B cell (primary cell): ENCODE measurements around the gene RRBP1. TPM values are rescaled to one million over a fixed set of nuclear protein-coding genes. Genes with fewer than 3 reads are reported as not detected.

Experiments used
- ATAC-seq: fragments of 200-7000 bp; cut with Tn5 transposase; one replicate; pipeline ENCODE4 v1.10.0; 2021; ENCODE audit warnings: low read depth, mild to moderate bottlenecking, moderate number of reproducible peaks, moderate library complexity
- CTCF ChIA-PET: fragments of 350-600 bp; sonication (Branson Sonifier 250); formaldehyde crosslinking; loops from one replicate; lab custom pipeline; 2021; ENCODE audit warnings: antibody characterized with exemption, inconsistent platforms; lab: Charles Lee
- POLR2A ChIA-PET: fragments of 350-600 bp; sonication (Branson Sonifier 250); formaldehyde crosslinking; loops from one replicate; lab custom pipeline; 2021; ENCODE audit warnings: antibody characterized with exemption; lab: Charles Lee
- DNase-seq: peaks from one replicate; pipeline ENCODE4 v3.0.0; 2013
- H2AFZ ChIP-seq: 2 replicates; pipeline ENCODE4 v1.6.1; 2012; ENCODE audit warnings: mild to moderate bottlenecking, low read depth, low read length; ENCODE audit not compliant: insufficient read depth, poor library complexity, severe bottlenecking
- H3K27ac ChIP-seq, 2 donors: 1 replicate in 1 of 2; 2 replicates in 1 of 2; pipeline ENCODE4 v1.5.1; 2012 to 2013; ENCODE audit warnings: low read length in 2 of 2, mild to moderate bottlenecking in 2 of 2, moderate library complexity in 1 of 2
- H3K27me3 ChIP-seq, 4 experiments: fragments of 200-600 bp in 1 of 4; sonication (generic) in 1 of 4; replicated peaks in 1 of 4; 1 replicate in 2 of 4; 2 replicates in 2 of 4; pipeline versions ENCODE4 v1.6.1 to v1.7.0; 2013 to 2016; ENCODE audit warnings: low read length in 3 of 4, mild to moderate bottlenecking in 2 of 4, mixed read lengths in 1 of 4, moderate library complexity in 1 of 4; ENCODE audit not compliant: insufficient read depth in 4 of 4, control insufficient read depth in 3 of 4; ENCODE audit errors: control extremely low read depth in 1 of 4
- H3K36me3 ChIP-seq, 2 experiments: replicated peaks in 1 of 2; 1 replicate in 1 of 2; 2 replicates in 1 of 2; pipeline versions ENCODE4 v1.6.1 to v1.7.1; 2013; ENCODE audit warnings: low read length in 1 of 2; ENCODE audit not compliant: insufficient read depth in 2 of 2, control insufficient read depth in 1 of 2; ENCODE audit errors: control extremely low read depth in 1 of 2, extremely low read depth in 1 of 2
- H3K4me1 ChIP-seq, 2 donors: fragments of 200-600 bp in 1 of 2; sonication (generic) in 1 of 2; 1 replicate in 1 of 2; 2 replicates in 1 of 2; pipeline versions ENCODE4 v1.5.1 to v1.6.1; 2013 to 2017; ENCODE audit warnings: low read length in 2 of 2; ENCODE audit not compliant: control insufficient read depth in 2 of 2, insufficient read depth in 2 of 2
- H3K4me2 ChIP-seq: replicated peaks from 2 replicates; pipeline ENCODE3; 2012; ENCODE audit warnings: mild to moderate bottlenecking, low read depth, low read length; ENCODE audit not compliant: poor library complexity, severe bottlenecking
- H3K4me3 ChIP-seq, 5 experiments: fragments of 200-600 bp in 1 of 5; sonication (generic) in 1 of 5; 1 replicate in 3 of 5; 2 replicates in 2 of 5; pipeline versions ENCODE4 v1.5.1 to v1.7.0; 2011 to 2016; ENCODE audit warnings: low read length in 4 of 5, mild to moderate bottlenecking in 4 of 5, low read depth in 2 of 5, control low read depth in 1 of 5, moderate library complexity in 1 of 5; ENCODE audit not compliant: insufficient read depth in 1 of 5; ENCODE audit errors: control extremely low read depth in 1 of 5, extremely low read depth in 1 of 5
- H3K79me2 ChIP-seq: fragments of 200-600 bp; sonication (generic); one replicate; pipeline ENCODE4 v1.6.0; 2016; ENCODE audit warnings: low read length; ENCODE audit not compliant: control insufficient read depth, insufficient read depth
- H3K9ac ChIP-seq: fragments of 200-600 bp; sonication (generic); 2 replicates; pipeline ENCODE4 v1.6.1; 2017; ENCODE audit warnings: mild to moderate bottlenecking, low read length, moderate library complexity
- H3K9me3 ChIP-seq, 3 donors: one replicate each; pipeline versions ENCODE4 v1.6.1 to v1.7.1; 2013; ENCODE audit warnings: low read length in 2 of 3; ENCODE audit not compliant: control insufficient read depth in 2 of 3, insufficient read depth in 1 of 3; ENCODE audit errors: control extremely low read depth in 1 of 3
- H4K20me1 ChIP-seq: 2 replicates; pipeline ENCODE4 v1.6.0; 2012; ENCODE audit warnings: mild to moderate bottlenecking, low read length; ENCODE audit not compliant: insufficient read depth, control insufficient read depth, poor library complexity, severe bottlenecking
- H3K27ac Mint-ChIP-seq: one replicate; pipeline ENCODE4 v1.8.0; 2021; ENCODE audit warnings: mixed read lengths
- H3K27me3 Mint-ChIP-seq: one replicate; pipeline ENCODE4 v1.8.0; 2021; ENCODE audit warnings: mixed read lengths
- H3K4me1 Mint-ChIP-seq: one replicate; pipeline ENCODE4 v1.8.0; 2021; ENCODE audit warnings: mixed read lengths
- H3K4me3 Mint-ChIP-seq: one replicate; pipeline ENCODE4 v1.8.0; 2021; ENCODE audit warnings: mixed read lengths
- H3K9me3 Mint-ChIP-seq: one replicate; pipeline ENCODE4 v1.8.0; 2022; ENCODE audit warnings: mixed read lengths; ENCODE audit not compliant: insufficient read depth
- CTCF ChIP-seq: fragments of 200-600 bp; IDR thresholded peaks from one replicate; pipeline ENCODE4 v1.8.0; 2022; ENCODE audit warnings: antibody characterized with exemption, mild to moderate bottlenecking
- EZH2 ChIP-seq: IDR thresholded peaks from 2 replicates; pipeline ENCODE4 v1.6.1; 2012; ENCODE audit warnings: borderline replicate concordance, low read depth, mild to moderate bottlenecking, moderate library complexity, low read length; ENCODE audit not compliant: insufficient read depth, poor library complexity, severe bottlenecking
- WGBS: methylation state at CpG from one replicate; pipeline ENCODE4 v1.1.5; 2013; ENCODE audit warnings: missing lambda C conversion rate; ENCODE audit not compliant: insufficient coverage; 5-methylcytosine and 5-hydroxymethylcytosine counted together
- intact Hi-C: fragments of 100-400 bp; cut with micrococcal nuclease; formaldehyde crosslinking; loops from one replicate; pipeline ENCODE4 v1.10.0; 2022
- polyA plus RNA-seq: library from polyadenylated mRNA; depleted of rRNA; stranded (reverse); fragments of >200 nt; gene quantifications from 2 replicates; pipeline ENCODE4 v1.2.3, GENCODE V29; 2012
- total RNA-seq, 2 donors: library from RNA; stranded (reverse); fragments of 120-200 nt in 1 of 2; gene quantifications; 1 replicate in 1 of 2; 2 replicates in 1 of 2; pipeline versions ENCODE4 v1.2.3 to v1.2.4, GENCODE V29; 2013 to 2022

The RRBP1 gene
- total and polyA plus RNA-seq, 2 donors (not counting 1 experiment from before 2014, with no cell fraction given), result 10.9 to 27.5 TPM

- H3K79me2 ChIP-seq, result no peaks in the 10 kb centered on the region
- intact Hi-C loops, result no loop called here
Measured at GRCh38 chr20:17620371-17621228, 61.4 kb downstream of the RRBP1 start.

More at GRCh38 chr20:17620371-17621228, 61.4 kb downstream of the RRBP1 start:
- H3K4me3 ChIP-seq, result no peak overlapping the region
- Mint-ChIP-seq H3K27ac (no peak overlapping the region), H3K9me3 (no peaks in the 10 kb centered on the region), H3K27me3 (no peaks in the 10 kb centered on the region), H3K4me3 (no peak overlapping the region), H3K4me1 (peaks cover 3% of the 10 kb centered on the region)
- ChIA-PET CTCF (interaction anchor here (1.0 to 1.8 kb wide), 3 partner anchors 11 to 116 kb away, joined by 3 to 4 read pairs (median 3); no protein-coding TSS in a partner anchor), POLR2A (no interaction called here)
- no peak for TF ChIP-seq EZH2
- no peak for TF ChIP-seq CTCF
- H3K27ac ChIP-seq, result no peak overlapping the region
- H3K27me3 ChIP-seq, result no peaks in the 10 kb centered on the region
- H3K4me1 ChIP-seq, result peaks cover 2 to 5% of the 10 kb centered on the region in 2 donors
- H3K36me3 ChIP-seq, result peaks cover 3 to 10% of the 10 kb centered on the region in 2 experiments
- no peak overlapping the region for H3K9ac ChIP-seq
- H3K9me3 ChIP-seq, result no peaks in the 10 kb centered on the region
- ATAC-seq, result no peak
- H2AFZ ChIP-seq, result no peak overlapping the region
- DNase-seq, result no peak
- H3K4me2 ChIP-seq, result no peak overlapping the region
- H4K20me1 ChIP-seq, result no peaks in the 10 kb centered on the region
- WGBS, result 97% methylated on average over 33 of the region's 33 CpGs
